Neural cell (in vitro differentiated cells): ENCODE data around the gene USE1.

Source experiments
- CTCF ChIP-seq: fragments of 450-650 bp; IDR thresholded peaks from 2 replicates; pipeline ENCODE4 v1.5.1; 2014; ENCODE audit warnings: antibody characterized with exemption, mild to moderate bottlenecking, moderate library complexity; ENCODE audit not compliant: poor library complexity, severe bottlenecking
- POLR2AphosphoS5 ChIP-seq: IDR thresholded peaks from 2 replicates; pipeline ENCODE4 v1.6.1; 2012
- RAD21 ChIP-seq: fragments of 450-650 bp; conservative IDR thresholded peaks from 2 replicates; pipeline ENCODE4 v1.6.1; 2014; ENCODE audit warnings: antibody characterized with exemption, mild to moderate bottlenecking, moderate library complexity
- REST ChIP-seq: IDR thresholded peaks from 2 replicates; pipeline ENCODE4 v1.6.1; 2012; ENCODE audit warnings: borderline replicate concordance

- TF ChIP-seq POLR2AphosphoS5 (no peak), CTCF (no peak), REST (no peak), RAD21 (no peak)
These were observed 40.0 kb downstream of the USE1 start for GRCh38 chr19:17255150-17255621.
